ENCODE data around the gene ODC1. TPM values are rescaled to one million over a fixed set of nuclear protein-coding genes. Genes with fewer than 3 reads are reported as not detected.
A peak's percentile ranks its signal among the peaks of the same experiment; 100 is the strongest.

ODC1 gene
- total RNA-seq, 1 donor from 2014 or later = 82.8 TPM

GRCh38 chr2:10438688-10439087 lies 9.4 kb downstream of the ODC1 start:
- peaks cover 39 to 41% of the 10 kb centered on the region in 2 donors for H3K36me3 ChIP-seq
- no peaks in the 10 kb centered on the region for H3K27me3 ChIP-seq
- H3K27ac ChIP-seq = no peak overlapping the region
- TF ChIP-seq, protein P1, sequence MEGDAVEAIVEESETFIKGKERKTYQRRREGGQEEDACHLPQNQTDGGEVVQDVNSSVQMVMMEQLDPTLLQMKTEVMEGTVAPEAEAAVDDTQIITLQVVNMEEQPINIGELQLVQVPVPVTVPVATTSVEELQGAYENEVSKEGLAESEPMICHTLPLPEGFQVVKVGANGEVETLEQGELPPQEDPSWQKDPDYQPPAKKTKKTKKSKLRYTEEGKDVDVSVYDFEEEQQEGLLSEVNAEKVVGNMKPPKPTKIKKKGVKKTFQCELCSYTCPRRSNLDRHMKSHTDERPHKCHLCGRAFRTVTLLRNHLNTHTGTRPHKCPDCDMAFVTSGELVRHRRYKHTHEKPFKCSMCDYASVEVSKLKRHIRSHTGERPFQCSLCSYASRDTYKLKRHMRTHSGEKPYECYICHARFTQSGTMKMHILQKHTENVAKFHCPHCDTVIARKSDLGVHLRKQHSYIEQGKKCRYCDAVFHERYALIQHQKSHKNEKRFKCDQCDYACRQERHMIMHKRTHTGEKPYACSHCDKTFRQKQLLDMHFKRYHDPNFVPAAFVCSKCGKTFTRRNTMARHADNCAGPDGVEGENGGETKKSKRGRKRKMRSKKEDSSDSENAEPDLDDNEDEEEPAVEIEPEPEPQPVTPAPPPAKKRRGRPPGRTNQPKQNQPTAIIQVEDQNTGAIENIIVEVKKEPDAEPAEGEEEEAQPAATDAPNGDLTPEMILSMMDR (IDR thresholded peaks at IDR 0.05) = no peak
- peaks cover 0 to 2% of the 10 kb centered on the region in 2 donors for H3K4me1 ChIP-seq
- intact Hi-C loops (cut with DNase I) = loop anchor here (10.0 kb wide), 1 partner anchor 624 kb away; no protein-coding TSS in a partner anchor
- no peaks in the 10 kb centered on the region for H3K9me3 ChIP-seq
- H3K4me3 ChIP-seq = no peak overlapping the region
- no peak for DNase-seq (ENCODE audit: low spot score in 2 of 2)

DNA sequence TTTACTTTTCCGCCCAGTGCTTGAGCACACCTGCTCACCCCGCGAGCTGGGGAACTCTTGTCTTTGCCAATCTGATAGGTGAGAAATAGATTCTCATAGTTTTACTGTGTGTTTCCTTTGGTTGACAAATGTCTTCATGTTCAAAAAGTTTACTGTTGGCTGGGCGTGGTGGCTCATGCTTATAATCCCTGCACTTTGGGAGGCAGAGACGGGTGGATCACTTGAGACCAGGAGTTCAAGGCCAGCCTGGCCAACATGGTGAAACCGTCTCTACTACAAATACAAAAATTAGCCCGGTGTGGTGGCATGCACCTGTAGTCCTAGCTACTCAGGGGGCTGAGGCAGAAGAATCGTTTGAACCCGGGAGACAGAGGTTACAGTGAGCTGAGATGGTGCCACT lies 10.3 kb downstream of the ODC1 start:
- Histone ChIP-seq H3K9me3 (no peaks in the 10 kb centered on the region), H3K27ac (no peak overlapping the region), H3K4me1 (peaks cover 0 to 2% of the 10 kb centered on the region in 2 donors), H3K4me3 (no peak overlapping the region), H3K27me3 (no peaks in the 10 kb centered on the region), H3K36me3 (peaks cover 31 to 33% of the 10 kb centered on the region in 2 donors)
- intact Hi-C loops (cut with DNase I) = loop anchor here (10.0 kb wide), 1 partner anchor 623 kb away; no protein-coding TSS in a partner anchor
- DNase-seq (ENCODE audit: low spot score in 2 of 2) = no peak
- TF ChIP-seq, protein P1 (IDR thresholded peaks at IDR 0.05) = no peak

DNA sequence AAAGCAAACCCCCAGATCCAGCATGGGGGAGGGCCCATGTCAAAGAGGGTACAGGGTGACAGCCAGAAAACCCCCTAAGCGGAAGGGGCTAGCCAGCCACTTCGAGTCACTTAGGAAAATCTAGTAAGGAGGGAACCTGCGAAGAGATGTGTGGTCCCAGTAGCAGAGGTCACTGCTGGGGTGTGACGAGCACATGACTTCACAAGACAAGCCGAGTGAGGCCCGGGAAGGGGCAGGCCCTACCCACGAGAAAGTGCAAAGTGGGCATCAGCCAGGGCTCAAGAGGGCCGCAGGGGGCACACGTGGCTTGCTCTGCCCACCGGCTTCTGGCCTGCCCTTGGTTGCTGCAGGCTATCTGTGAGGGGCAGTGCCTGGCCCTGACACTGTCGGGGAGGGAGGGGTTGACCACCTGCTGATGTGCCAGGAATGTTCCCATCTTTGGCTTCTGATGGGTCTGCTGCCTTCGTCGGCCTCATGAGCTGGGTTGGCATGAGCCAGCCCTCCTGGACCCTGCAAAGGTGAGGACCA lies 11.5 kb downstream of the ODC1 start:
- intact Hi-C loops (cut with DNase I) = loop anchor here (10.0 kb wide), 1 partner anchor 622 kb away; no protein-coding TSS in a partner anchor
- TF ChIP-seq, protein P1 (IDR thresholded peaks at IDR 0.05) = no peak
- Histone ChIP-seq H3K27ac (no peak overlapping the region), H3K9me3 (no peaks in the 10 kb centered on the region), H3K4me1 (peaks cover 0 to 2% of the 10 kb centered on the region in 2 donors), H3K27me3 (no peaks in the 10 kb centered on the region), H3K36me3 (peaks cover 20 to 21% of the 10 kb centered on the region in 2 donors), H3K4me3 (no peak overlapping the region)
- DNase-seq (ENCODE audit: low spot score in 2 of 2) = no peak

DNA sequence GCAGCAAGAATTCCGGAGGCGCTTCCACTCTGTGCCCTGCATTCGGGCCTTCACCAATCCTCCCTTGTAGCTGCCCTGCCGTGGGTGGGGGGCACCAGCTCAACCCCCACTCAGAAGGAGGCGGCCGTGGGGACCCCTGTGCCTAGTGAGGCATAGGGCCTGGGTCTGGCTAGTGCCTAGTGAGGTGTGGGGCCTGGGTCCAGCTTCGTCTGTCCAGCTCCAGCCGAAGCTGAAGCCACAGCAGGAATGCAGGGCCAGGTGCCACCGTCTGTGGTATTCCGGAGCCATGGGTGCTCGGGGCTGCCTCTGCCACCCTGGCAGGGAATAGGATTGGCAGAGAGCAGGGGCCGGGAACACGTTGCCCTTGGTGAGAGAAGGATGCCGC lies 12.3 kb downstream of the ODC1 start:
- H3K4me3 ChIP-seq = no peak overlapping the region
- H3K9me3 ChIP-seq = no peaks in the 10 kb centered on the region
- H3K27me3 ChIP-seq = no peaks in the 10 kb centered on the region
- intact Hi-C loops (cut with DNase I) = loop anchor here (1.0 to 10.0 kb wide), 3 partner anchors 312 to 621 kb away; no protein-coding TSS in a partner anchor
- TF ChIP-seq, protein P1 (IDR thresholded peaks at IDR 0.05) = no peak
- peaks cover 12 to 13% of the 10 kb centered on the region in 2 donors for H3K36me3 ChIP-seq
- H3K27ac ChIP-seq = no peak overlapping the region
- no peak for DNase-seq (ENCODE audit: low spot score in 2 of 2)
- H3K4me1 ChIP-seq = peaks cover 0 to 2% of the 10 kb centered on the region in 2 donors

DNA sequence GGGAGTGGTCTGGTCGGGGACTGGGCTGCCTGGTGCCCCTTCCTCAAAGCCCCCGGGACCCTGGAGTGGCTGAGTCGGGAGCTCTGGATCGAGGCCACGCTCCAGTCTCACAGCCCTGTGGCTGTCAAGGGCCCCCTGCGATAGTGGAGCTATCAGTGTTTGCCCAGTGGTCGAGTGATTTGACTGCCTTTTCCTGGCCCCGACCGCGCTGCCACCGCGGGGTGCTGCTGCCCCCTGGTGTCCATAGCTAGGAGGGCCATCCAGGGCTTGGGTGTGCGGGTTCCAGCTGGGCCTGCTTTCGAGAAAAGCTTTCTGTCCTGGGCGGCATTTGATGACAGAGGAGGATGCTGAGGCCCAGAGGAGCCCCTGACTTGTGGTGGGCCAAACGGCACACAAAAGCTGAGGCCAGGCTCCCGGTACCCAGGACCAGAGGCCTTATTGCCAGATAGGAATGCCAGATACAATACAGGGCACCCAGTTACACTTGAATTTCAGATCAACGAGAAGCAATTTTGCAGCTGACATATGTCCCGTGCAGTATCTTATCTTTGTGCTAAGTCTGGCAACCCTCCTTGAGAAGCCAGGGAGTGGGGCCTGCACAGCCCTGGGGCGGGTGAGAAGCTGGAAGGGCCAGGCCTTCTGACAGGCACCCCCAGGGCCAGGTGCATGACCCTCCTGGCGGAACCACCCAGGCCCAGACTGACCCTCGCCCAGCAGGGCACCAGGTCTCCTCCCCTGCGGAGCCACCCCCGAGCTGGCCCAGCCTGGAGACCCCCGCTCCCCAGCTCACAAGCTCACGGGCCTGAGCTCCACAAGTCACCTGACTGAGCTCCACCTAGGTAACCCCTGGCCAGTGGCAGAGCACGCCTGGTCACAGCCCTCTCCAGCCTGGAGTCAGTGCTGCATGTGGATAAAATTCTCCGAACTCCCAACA lies 13.0 kb downstream of the ODC1 start:
- intact Hi-C loops (cut with DNase I) = loop anchor here (1.0 to 10.0 kb wide), 3 partner anchors 311 to 620 kb away; no protein-coding TSS in a partner anchor
- no peak overlapping the region for H3K27ac ChIP-seq
- H3K9me3 ChIP-seq = no peaks in the 10 kb centered on the region
- no peak overlapping the region for H3K4me3 ChIP-seq
- H3K36me3 ChIP-seq = peaks cover 6 to 7% of the 10 kb centered on the region in 2 donors
- H3K4me1 ChIP-seq = peaks cover 0 to 2% of the 10 kb centered on the region in 2 donors
- TF ChIP-seq, protein P1 (IDR thresholded peaks at IDR 0.05) = peak; percentile 94 to 99 (median 95)
- peak in 1 of 2 donors; percentile 84 for DNase-seq (ENCODE audit: low spot score in 2 of 2)
- H3K27me3 ChIP-seq = no peaks in the 10 kb centered on the region

Data from ascending aorta (tissue), 2 donors.